Parathyroid adenoma (tissue), 2 donors: Measurements from ENCODE around the gene HES6.

Source experiments
- H2AFZ ChIP-seq: fragments of 300-600 bp; sonication (generic); one replicate; pipeline ENCODE4 v1.7.0; 2017; ENCODE audit warnings: antibody characterized with exemption, mild to moderate bottlenecking
- H3K27ac ChIP-seq: fragments of 300-600 bp; sonication (generic); one replicate; pipeline ENCODE4 v1.7.0; 2017
- H3K27me3 ChIP-seq: fragments of 300-600 bp; sonication (generic); one replicate; pipeline ENCODE4 v1.7.0; 2017; ENCODE audit warnings: low read length; ENCODE audit not compliant: control insufficient read depth, insufficient read depth
- H3K36me3 ChIP-seq: fragments of 300-600 bp; sonication (generic); one replicate; pipeline ENCODE4 v1.7.0; 2017; ENCODE audit warnings: low read length; ENCODE audit not compliant: control insufficient read depth, insufficient read depth
- H3K4me1 ChIP-seq: fragments of 300-600 bp; sonication (generic); one replicate; pipeline ENCODE4 v1.7.0; 2017; ENCODE audit warnings: control low read depth
- H3K4me2 ChIP-seq: fragments of 300-600 bp; sonication (generic); one replicate; pipeline ENCODE4 v1.7.0; 2017; ENCODE audit warnings: low read length
- H3K4me3 ChIP-seq: fragments of 300-600 bp; sonication (generic); one replicate; pipeline ENCODE4 v1.7.0; 2017; ENCODE audit warnings: low read depth, low read length
- H3K79me2 ChIP-seq: fragments of 300-600 bp; sonication (generic); one replicate; pipeline ENCODE4 v1.7.0; 2017; ENCODE audit warnings: control low read depth
- H3K9ac ChIP-seq: fragments of 300-600 bp; sonication (generic); one replicate; pipeline ENCODE4 v1.7.0; 2017; ENCODE audit warnings: mild to moderate bottlenecking
- H3K9me3 ChIP-seq: fragments of 300-600 bp; sonication (generic); one replicate; pipeline ENCODE4 v1.7.0; 2017; ENCODE audit warnings: low read length; ENCODE audit not compliant: control insufficient read depth
- TF ChIP-seq, protein P1 (sequence below): fragments of 300-600 bp; sonication (generic); IDR thresholded peaks from one replicate; pipeline ENCODE4 v1.7.0; 2017; ENCODE audit warnings: antibody characterized with exemption, mild to moderate bottlenecking
- donor health status: primary hyperparathyroidism.

The HES6 gene

DNA sequence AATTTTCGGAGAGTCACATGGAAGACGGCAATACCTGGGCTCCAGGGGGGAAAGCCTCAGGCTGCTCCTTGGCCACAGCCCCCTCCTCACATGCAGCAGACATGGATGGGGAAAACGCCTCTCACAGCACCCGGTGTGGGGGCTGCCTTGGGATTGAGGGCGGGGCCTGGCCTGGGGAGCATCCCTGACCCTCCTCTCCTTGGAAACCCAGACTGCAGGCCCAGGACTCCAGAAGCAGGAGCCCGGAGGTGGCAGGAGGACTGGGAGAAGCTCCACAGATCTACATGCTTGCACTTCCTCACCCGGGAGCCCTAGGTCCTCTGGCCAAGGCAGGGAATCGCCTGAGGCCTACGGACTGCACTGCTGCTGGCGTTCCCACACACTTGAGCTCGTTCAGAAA is 12.1 kb upstream of the HES6 start:
- TF ChIP-seq, protein P1, sequence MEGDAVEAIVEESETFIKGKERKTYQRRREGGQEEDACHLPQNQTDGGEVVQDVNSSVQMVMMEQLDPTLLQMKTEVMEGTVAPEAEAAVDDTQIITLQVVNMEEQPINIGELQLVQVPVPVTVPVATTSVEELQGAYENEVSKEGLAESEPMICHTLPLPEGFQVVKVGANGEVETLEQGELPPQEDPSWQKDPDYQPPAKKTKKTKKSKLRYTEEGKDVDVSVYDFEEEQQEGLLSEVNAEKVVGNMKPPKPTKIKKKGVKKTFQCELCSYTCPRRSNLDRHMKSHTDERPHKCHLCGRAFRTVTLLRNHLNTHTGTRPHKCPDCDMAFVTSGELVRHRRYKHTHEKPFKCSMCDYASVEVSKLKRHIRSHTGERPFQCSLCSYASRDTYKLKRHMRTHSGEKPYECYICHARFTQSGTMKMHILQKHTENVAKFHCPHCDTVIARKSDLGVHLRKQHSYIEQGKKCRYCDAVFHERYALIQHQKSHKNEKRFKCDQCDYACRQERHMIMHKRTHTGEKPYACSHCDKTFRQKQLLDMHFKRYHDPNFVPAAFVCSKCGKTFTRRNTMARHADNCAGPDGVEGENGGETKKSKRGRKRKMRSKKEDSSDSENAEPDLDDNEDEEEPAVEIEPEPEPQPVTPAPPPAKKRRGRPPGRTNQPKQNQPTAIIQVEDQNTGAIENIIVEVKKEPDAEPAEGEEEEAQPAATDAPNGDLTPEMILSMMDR: no peak
- no peaks in the 10 kb centered on the region for H3K79me2 ChIP-seq
- no peak overlapping the region for H3K9ac ChIP-seq
- no peaks in the 10 kb centered on the region for H3K27me3 ChIP-seq
- peaks cover 4% of the 10 kb centered on the region for H3K4me1 ChIP-seq
- no peak overlapping the region for H2AFZ ChIP-seq
- H3K27ac ChIP-seq: no peak overlapping the region
- no peaks in the 10 kb centered on the region for H3K36me3 ChIP-seq
- H3K4me2 ChIP-seq: no peak overlapping the region
- H3K9me3 ChIP-seq: no peaks in the 10 kb centered on the region
- H3K4me3 ChIP-seq: no peak overlapping the region

DNA sequence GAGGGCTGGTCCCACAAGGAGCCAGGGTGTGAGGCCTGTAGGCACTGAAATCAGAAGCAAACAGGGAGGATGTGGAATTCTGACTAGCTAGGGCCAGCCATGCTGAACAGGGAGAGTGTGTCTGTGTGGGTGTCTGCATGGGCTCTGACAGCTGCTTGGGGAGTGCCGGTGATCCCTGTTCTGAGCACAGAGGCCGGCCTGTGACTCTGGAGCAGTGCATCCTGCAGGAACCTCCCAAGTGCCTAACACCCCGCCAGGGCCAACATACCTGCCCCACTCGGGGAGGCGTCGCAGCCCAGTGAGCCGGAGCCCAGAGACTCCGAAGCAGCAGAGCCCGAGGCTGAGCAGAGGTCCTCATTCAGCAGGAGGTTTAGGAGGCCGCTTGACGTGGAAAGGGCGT is 11.5 kb upstream of the HES6 start:
- Histone ChIP-seq H3K9ac (no peak overlapping the region), H3K27me3 (no peaks in the 10 kb centered on the region), H3K4me3 (no peak overlapping the region), H3K9me3 (no peaks in the 10 kb centered on the region), H3K36me3 (no peaks in the 10 kb centered on the region), H3K27ac (no peak overlapping the region), H2AFZ (no peak overlapping the region), H3K4me2 (no peak overlapping the region), H3K79me2 (no peaks in the 10 kb centered on the region), H3K4me1 (no peaks in the 10 kb centered on the region)
- TF ChIP-seq, protein P1: no peak

DNA sequence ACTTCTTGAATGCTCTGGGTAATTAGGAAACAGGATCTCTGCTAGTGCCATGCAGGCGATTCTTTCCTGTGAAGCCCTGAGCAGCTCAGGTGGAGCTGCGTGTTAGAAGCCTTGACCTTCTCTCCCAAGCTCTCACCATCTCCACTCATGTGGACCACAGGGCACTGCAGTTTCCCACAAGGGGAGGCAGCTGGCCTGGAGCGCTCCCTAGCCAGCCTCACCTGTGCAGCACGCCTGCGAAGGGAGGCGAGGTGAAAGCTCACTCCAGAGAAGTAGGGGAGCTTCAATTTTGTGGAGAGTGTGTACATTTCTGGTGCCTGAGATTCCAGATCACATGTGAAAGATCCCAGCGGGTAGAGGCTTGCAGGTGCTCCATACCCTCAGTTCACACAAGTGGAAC is 11.1 kb upstream of the HES6 start:
- Histone ChIP-seq H3K79me2 (no peaks in the 10 kb centered on the region), H3K4me1 (no peaks in the 10 kb centered on the region), H3K9me3 (no peaks in the 10 kb centered on the region), H3K36me3 (no peaks in the 10 kb centered on the region), H3K27ac (no peak overlapping the region), H3K4me2 (no peak overlapping the region), H2AFZ (no peak overlapping the region), H3K4me3 (no peak overlapping the region), H3K27me3 (no peaks in the 10 kb centered on the region), H3K9ac (no peak overlapping the region)
- TF ChIP-seq, protein P1: no peak

DNA sequence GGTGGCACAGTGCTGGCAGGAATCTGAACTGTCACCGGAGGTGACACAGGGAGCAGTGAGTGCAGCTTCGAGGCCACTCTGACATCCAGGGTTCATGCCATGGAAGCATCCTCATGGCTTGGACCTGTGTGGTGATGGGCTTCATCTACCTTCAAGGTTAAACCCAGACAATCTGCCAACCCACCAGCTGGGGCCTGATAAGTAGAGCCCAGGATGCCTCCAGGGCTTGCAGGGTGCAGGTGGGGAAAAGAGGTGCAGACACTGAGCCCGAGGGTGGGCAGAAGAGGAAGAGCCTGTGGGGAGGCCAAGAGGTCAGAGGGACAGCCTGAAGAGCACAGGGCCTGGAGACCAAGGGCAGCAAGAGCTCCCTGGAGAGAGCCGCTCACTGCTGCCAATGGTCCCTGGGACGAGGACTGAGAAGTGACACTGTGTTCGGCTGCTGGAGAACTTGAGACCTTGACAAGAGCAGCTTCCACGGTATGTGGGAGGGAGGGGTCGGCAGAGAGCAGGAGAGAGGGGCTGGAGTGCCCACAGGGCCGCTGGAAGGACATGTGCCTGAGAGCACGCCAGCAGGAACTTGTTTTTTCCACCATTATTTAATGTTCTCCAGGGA is 8.1 kb upstream of the HES6 start:
- no peak overlapping the region for H3K9ac ChIP-seq
- H3K27ac ChIP-seq: no peak overlapping the region
- H3K4me3 ChIP-seq: no peak overlapping the region
- H3K27me3 ChIP-seq: no peaks in the 10 kb centered on the region
- no peaks in the 10 kb centered on the region for H3K79me2 ChIP-seq
- H3K4me1 ChIP-seq: no peaks in the 10 kb centered on the region
- H2AFZ ChIP-seq: no peak overlapping the region
- H3K4me2 ChIP-seq: no peak overlapping the region
- no peaks in the 10 kb centered on the region for H3K36me3 ChIP-seq
- TF ChIP-seq, protein P1: no peak
- no peaks in the 10 kb centered on the region for H3K9me3 ChIP-seq
